GM23338 (cell line): ENCODE measurements around the gene CLIC5. TPM values are rescaled to one million over a fixed set of nuclear protein-coding genes. Genes with fewer than 3 reads are reported as not detected.

Experiments used
- ATAC-seq: fragments of 200-7000 bp; cut with Tn5 transposase; 3 replicates; pipeline ENCODE4 v1.9.1; 2020
- DNase-seq: peaks from one replicate; pipeline ENCODE4 v3.0.0-alpha.2; 2015; ENCODE audit warnings: low spot score
- H2AFZ ChIP-seq: fragments of 200-600 bp; sonication (generic); 2 replicates; pipeline ENCODE4 v1.8.0; 2016; ENCODE audit warnings: antibody characterized with exemption, mild to moderate bottlenecking, moderate library complexity
- H3F3A ChIP-seq: fragments of 200-600 bp; sonication (generic); replicated peaks from 2 replicates; pipeline ENCODE4 v1.8.0; 2017; ENCODE audit warnings: antibody characterized with exemption, mixed run types, low read depth
- H3K27ac ChIP-seq: fragments of 200-600 bp; sonication (generic); 2 replicates; pipeline ENCODE4 v1.6.1; 2016; ENCODE audit warnings: low read depth
- H3K27me3 ChIP-seq: fragments of 200-600 bp; sonication (generic); 2 replicates; pipeline ENCODE4 v1.8.0; 2016; ENCODE audit warnings: mild to moderate bottlenecking, mixed run types, moderate library complexity; ENCODE audit not compliant: insufficient read depth
- H3K36me3 ChIP-seq: fragments of 200-600 bp; sonication (generic); 2 replicates; pipeline ENCODE4 v1.8.0; 2016; ENCODE audit warnings: mild to moderate bottlenecking; ENCODE audit not compliant: insufficient read depth
- H3K4me1 ChIP-seq: fragments of 200-600 bp; sonication (generic); 2 replicates; pipeline ENCODE4 v1.8.0; 2016; ENCODE audit warnings: mild to moderate bottlenecking, moderate library complexity; ENCODE audit not compliant: insufficient read depth
- H3K4me2 ChIP-seq: fragments of 200-600 bp; sonication (generic); 2 replicates; pipeline ENCODE4 v1.7.1; 2017; ENCODE audit warnings: mixed run types
- H3K4me3 ChIP-seq: fragments of 200-600 bp; sonication (generic); 2 replicates; pipeline ENCODE4 v1.6.1; 2016; ENCODE audit warnings: mixed run types
- H3K79me2 ChIP-seq: fragments of 200-600 bp; sonication (generic); replicated peaks from 2 replicates; pipeline ENCODE4 v1.8.0; 2017; ENCODE audit warnings: mild to moderate bottlenecking; ENCODE audit not compliant: insufficient read depth
- H3K9me2 ChIP-seq: fragments of 200-600 bp; sonication (generic); 2 replicates; pipeline ENCODE4 v1.8.0; 2017; ENCODE audit not compliant: insufficient read depth
- H4K20me1 ChIP-seq: fragments of 200-600 bp; sonication (generic); replicated peaks from 2 replicates; pipeline ENCODE4 v1.8.0; 2017; ENCODE audit warnings: mild to moderate bottlenecking; ENCODE audit not compliant: insufficient read depth
- H3K27ac Mint-ChIP-seq: 2 replicates; pipeline ENCODE4 v1.8.0; 2020; ENCODE audit warnings: inconsistent platforms, mild to moderate bottlenecking, moderate library complexity, mixed read lengths
- H3K27me3 Mint-ChIP-seq: 3 replicates; pipeline ENCODE4 v1.8.0; 2022; ENCODE audit warnings: low read depth, mild to moderate bottlenecking, moderate library complexity, mixed read lengths, inconsistent platforms; ENCODE audit not compliant: insufficient read depth, poor library complexity
- H3K36me3 Mint-ChIP-seq: 3 replicates; pipeline ENCODE4 v1.8.0; 2021; ENCODE audit warnings: low read depth, mild to moderate bottlenecking, inconsistent platforms, moderate library complexity, mixed read lengths
- H3K4me1 Mint-ChIP-seq: 3 replicates; pipeline ENCODE4 v1.8.0; 2020; ENCODE audit warnings: mild to moderate bottlenecking, inconsistent platforms, mixed read lengths
- H3K4me3 Mint-ChIP-seq: 3 replicates; pipeline ENCODE4 v1.8.0; 2021; ENCODE audit warnings: moderate library complexity, mild to moderate bottlenecking, inconsistent platforms, mixed read lengths
- H3K9me3 Mint-ChIP-seq: 3 replicates; pipeline ENCODE4 v1.8.0; 2020; ENCODE audit warnings: moderate library complexity, mild to moderate bottlenecking, inconsistent platforms, mixed read lengths
- CREB1 ChIP-seq: fragments of 250-450 bp; sonication (Bioruptor Pico); IDR thresholded peaks from 2 replicates; pipeline ENCODE4 v1.5.0; 2020; ENCODE audit warnings: low read depth, mild to moderate bottlenecking, moderate library complexity
- EZH2phosphoT487 ChIP-seq: fragments of 200-600 bp; sonication (generic); IDR thresholded peaks from one replicate; pipeline ENCODE4 v1.8.1; 2018; ENCODE audit warnings: antibody characterized with exemption; ENCODE audit not compliant: unreplicated experiment
- NANOG ChIP-seq: IDR thresholded peaks from 2 replicates; pipeline ENCODE4 v1.6.1; 2016; ENCODE audit warnings: antibody characterized with exemption, borderline replicate concordance
- STAT1 ChIP-seq: IDR thresholded peaks from one replicate; pipeline ENCODE4 v1.6.1; 2016; ENCODE audit warnings: antibody characterized with exemption; ENCODE audit not compliant: unreplicated experiment
- polyA plus RNA-seq: library from polyadenylated mRNA; unstranded; fragments of >200 nt; fragmentation: Nextera tagmentation; extraction: Ambion mirVana; gene quantifications from 2 replicates; pipeline ENCODE4 v1.2.1, GENCODE V29; 2016
- total RNA-seq: library from RNA; depleted of rRNA; stranded (reverse); fragments of >200 nt; shearing (Covaris generic); gene quantifications from 2 replicates; pipeline ENCODE4 v1.2.3, GENCODE V29; 2014
- TF ChIP-seq, protein P1 (sequence below): fragments of 250-450 bp; sonication (Bioruptor Pico); IDR thresholded peaks from 2 replicates; pipeline ENCODE4 v1.5.0; 2020; ENCODE audit warnings: mild to moderate bottlenecking, moderate library complexity
- TF ChIP-seq, protein P2 (sequence below): IDR thresholded peaks from 2 replicates; pipeline ENCODE4 v1.6.1; 2016; ENCODE audit warnings: antibody characterized with exemption
- TF ChIP-seq, protein P3 (sequence below), 2 experiments: fragments of 200-600 bp in 1 of 2; sonication (generic) in 1 of 2; conservative IDR thresholded peaks; 2 replicates each; pipeline versions ENCODE4 v1.5.1 to v1.6.1; 2016 to 2017; ENCODE audit warnings: antibody characterized with exemption in 2 of 2, low read depth in 2 of 2, mild to moderate bottlenecking in 2 of 2, moderate library complexity in 1 of 2

The CLIC5 gene
- total and polyA plus RNA-seq, 2 experiments from 2014 or later, result 0.08 TPM; not detected in 1

DNA sequence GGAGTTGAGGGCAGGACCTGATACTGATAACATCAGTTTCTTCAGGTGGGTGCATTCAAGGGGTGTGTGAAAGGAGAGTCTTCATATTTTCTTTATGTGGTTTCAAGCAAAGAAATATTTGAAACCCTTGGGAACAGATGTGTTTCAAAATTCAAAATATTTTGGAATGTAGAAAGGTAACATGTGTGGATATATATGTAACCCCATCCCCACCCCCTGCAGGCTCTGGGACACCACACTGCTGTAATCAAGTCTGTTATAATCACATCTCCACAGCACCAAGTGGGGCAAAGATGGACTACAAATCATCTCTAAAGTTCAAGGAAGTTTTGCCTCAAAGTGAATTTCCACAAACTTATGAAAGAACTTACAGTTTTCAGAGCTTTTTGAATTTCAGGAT, 41.1 kb downstream of the CLIC5 start:
- Histone ChIP-seq H3K4me3 (no peak overlapping the region), H3K27me3 (no peaks in the 10 kb centered on the region), H3F3A (no peaks in the 10 kb centered on the region), H3K4me1 (peaks cover 7% of the 10 kb centered on the region), H3K36me3 (no peaks in the 10 kb centered on the region), H3K79me2 (no peaks in the 10 kb centered on the region), H3K27ac (no peak overlapping the region), H3K9me2 (0 out of 2 replicates have a peak, but pooled peaks cover 12% of the 10 kb centered on the region), H3K4me2 (no peak overlapping the region), H2AFZ (no peak overlapping the region), H4K20me1 (no peaks in the 10 kb centered on the region)
- no peak for ATAC-seq
- Mint-ChIP-seq H3K27ac (no peak overlapping the region), H3K4me3 (no peak overlapping the region), H3K9me3 (peaks cover 3% of the 10 kb centered on the region; the same call in 1 of the 3 replicates), H3K4me1 (peaks cover 3% of the 10 kb centered on the region; the same call in 2 of the 3 replicates), H3K36me3 (no peaks in the 10 kb centered on the region), H3K27me3 (no peaks in the 10 kb centered on the region)
- TF ChIP-seq, protein P1, sequence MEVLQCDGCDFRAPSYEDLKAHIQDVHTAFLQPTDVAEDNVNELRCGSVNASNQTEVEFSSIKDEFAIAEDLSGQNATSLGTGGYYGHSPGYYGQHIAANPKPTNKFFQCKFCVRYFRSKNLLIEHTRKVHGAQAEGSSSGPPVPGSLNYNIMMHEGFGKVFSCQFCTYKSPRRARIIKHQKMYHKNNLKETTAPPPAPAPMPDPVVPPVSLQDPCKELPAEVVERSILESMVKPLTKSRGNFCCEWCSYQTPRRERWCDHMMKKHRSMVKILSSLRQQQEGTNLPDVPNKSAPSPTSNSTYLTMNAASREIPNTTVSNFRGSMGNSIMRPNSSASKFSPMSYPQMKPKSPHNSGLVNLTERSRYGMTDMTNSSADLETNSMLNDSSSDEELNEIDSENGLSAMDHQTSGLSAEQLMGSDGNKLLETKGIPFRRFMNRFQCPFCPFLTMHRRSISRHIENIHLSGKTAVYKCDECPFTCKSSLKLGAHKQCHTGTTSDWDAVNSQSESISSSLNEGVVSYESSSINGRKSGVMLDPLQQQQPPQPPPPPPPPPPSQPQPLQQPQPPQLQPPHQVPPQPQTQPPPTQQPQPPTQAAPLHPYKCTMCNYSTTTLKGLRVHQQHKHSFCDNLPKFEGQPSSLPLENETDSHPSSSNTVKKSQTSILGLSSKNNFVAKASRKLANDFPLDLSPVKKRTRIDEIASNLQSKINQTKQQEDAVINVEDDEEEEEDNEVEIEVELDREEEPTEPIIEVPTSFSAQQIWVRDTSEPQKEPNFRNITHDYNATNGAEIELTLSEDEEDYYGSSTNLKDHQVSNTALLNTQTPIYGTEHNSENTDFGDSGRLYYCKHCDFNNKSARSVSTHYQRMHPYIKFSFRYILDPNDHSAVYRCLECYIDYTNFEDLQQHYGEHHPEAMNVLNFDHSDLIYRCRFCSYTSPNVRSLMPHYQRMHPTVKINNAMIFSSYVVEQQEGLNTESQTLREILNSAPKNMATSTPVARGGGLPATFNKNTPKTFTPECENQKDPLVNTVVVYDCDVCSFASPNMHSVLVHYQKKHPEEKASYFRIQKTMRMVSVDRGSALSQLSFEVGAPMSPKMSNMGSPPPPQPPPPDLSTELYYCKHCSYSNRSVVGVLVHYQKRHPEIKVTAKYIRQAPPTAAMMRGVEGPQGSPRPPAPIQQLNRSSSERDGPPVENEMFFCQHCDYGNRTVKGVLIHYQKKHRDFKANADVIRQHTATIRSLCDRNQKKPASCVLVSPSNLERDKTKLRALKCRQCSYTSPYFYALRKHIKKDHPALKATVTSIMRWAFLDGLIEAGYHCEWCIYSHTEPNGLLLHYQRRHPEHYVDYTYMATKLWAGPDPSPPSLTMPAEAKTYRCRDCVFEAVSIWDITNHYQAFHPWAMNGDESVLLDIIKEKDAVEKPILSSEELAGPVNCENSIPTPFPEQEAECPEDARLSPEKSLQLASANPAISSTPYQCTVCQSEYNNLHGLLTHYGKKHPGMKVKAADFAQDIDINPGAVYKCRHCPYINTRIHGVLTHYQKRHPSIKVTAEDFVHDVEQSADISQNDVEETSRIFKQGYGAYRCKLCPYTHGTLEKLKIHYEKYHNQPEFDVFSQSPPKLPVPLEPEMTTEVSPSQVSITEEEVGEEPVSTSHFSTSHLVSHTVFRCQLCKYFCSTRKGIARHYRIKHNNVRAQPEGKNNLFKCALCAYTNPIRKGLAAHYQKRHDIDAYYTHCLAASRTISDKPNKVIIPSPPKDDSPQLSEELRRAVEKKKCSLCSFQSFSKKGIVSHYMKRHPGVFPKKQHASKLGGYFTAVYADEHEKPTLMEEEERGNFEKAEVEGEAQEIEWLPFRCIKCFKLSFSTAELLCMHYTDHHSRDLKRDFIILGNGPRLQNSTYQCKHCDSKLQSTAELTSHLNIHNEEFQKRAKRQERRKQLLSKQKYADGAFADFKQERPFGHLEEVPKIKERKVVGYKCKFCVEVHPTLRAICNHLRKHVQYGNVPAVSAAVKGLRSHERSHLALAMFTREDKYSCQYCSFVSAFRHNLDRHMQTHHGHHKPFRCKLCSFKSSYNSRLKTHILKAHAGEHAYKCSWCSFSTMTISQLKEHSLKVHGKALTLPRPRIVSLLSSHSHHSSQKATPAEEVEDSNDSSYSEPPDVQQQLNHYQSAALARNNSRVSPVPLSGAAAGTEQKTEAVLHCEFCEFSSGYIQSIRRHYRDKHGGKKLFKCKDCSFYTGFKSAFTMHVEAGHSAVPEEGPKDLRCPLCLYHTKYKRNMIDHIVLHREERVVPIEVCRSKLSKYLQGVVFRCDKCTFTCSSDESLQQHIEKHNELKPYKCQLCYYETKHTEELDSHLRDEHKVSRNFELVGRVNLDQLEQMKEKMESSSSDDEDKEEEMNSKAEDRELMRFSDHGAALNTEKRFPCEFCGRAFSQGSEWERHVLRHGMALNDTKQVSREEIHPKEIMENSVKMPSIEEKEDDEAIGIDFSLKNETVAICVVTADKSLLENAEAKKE (CRISPR knock-in tag), result no peak
- TF ChIP-seq CREB1 (CRISPR knock-in tag) (no peak), NANOG (no peak), EZH2phosphoT487 (no peak), STAT1 (no peak)
- TF ChIP-seq, protein P2, sequence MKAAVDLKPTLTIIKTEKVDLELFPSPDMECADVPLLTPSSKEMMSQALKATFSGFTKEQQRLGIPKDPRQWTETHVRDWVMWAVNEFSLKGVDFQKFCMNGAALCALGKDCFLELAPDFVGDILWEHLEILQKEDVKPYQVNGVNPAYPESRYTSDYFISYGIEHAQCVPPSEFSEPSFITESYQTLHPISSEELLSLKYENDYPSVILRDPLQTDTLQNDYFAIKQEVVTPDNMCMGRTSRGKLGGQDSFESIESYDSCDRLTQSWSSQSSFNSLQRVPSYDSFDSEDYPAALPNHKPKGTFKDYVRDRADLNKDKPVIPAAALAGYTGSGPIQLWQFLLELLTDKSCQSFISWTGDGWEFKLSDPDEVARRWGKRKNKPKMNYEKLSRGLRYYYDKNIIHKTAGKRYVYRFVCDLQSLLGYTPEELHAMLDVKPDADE, result no peak
- TF ChIP-seq, protein P3, sequence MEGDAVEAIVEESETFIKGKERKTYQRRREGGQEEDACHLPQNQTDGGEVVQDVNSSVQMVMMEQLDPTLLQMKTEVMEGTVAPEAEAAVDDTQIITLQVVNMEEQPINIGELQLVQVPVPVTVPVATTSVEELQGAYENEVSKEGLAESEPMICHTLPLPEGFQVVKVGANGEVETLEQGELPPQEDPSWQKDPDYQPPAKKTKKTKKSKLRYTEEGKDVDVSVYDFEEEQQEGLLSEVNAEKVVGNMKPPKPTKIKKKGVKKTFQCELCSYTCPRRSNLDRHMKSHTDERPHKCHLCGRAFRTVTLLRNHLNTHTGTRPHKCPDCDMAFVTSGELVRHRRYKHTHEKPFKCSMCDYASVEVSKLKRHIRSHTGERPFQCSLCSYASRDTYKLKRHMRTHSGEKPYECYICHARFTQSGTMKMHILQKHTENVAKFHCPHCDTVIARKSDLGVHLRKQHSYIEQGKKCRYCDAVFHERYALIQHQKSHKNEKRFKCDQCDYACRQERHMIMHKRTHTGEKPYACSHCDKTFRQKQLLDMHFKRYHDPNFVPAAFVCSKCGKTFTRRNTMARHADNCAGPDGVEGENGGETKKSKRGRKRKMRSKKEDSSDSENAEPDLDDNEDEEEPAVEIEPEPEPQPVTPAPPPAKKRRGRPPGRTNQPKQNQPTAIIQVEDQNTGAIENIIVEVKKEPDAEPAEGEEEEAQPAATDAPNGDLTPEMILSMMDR (conservative IDR thresholded peaks at IDR 0.05; ENCODE audit: low read depth in 2 of 2), result no peak
- no peak for DNase-seq
